GM19238 (cell line): ENCODE data around the gene TRMU.
A peak's percentile ranks its signal among the peaks of the same experiment; 100 is the strongest.

Source experiments
- DNase-seq: peaks from one replicate; pipeline ENCODE4 v3.0.0; 2011; ENCODE audit warnings: low spot score; ENCODE audit not compliant: insufficient read length

TRMU gene

DNA sequence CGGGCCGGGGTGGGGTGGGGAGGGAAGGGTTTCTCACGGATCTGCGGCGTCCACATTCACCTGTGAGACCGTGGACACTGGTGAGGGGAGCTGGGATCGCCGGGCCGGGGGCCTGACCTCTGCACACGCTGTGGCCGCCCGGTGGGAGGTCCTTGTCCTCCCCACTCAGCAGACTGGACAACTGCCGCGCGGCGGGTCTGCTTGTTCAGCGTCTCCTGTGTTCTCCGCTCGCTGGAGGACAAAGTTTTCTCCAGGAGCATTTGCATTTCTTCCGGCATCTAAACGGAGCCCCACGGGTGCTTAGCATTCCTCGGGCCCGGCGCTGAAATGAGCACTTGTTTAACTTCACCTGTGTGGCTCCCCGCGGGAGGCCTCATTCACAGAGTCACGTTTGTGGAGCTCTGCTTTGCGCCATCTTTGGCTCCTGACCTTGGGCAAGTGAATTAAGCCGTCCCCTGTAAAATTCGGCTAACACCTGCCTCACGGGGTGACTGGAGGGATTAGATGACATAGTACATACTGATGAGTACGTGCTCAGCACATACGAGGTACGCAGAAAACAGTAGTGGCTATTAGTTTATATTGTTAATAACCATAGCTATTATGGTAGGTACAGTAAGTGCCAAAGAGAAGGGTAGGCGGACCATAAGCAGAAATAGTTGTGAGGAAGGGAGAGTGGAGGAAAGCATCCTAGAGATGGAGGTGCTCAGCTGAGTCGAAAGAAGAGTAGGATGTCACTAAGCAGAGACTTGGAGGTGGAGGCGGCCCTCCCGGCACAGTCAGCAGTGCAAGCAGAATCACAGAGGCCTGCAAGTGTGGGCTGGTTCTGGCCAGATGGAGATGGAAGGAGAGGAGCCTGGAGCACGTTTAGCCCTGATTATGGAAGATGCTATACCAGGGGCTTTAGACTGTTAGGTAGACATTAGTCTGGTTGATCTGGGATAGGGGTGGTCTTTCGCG lies 885 bp downstream of the TRMU start:
- DNase-seq: no peak

- no peak for DNase-seq
Observed at GRCh38 chr22:46337870-46338269, 2.4 kb downstream of the TRMU start.

DNA sequence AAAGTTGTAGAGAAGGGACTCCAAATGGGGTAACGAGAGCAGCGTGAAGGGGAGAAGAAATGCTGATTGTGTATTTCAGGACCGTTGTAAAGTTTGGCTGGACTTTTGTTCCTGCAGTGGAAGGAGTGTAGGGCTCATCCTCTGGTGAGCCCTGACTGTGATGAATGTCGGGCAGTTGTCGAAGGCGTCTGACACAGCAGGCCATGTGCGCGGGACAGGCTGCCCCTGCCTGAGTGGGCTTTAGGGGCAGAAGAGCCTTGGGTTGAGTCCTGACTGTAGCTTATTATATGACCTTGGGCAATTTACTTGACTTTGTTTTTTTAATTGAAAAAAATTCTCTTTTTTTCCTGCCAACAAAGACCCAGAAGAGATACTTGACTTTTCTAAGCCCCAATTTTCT lies 3.1 kb downstream of the TRMU start:
- no peak for DNase-seq

DNA sequence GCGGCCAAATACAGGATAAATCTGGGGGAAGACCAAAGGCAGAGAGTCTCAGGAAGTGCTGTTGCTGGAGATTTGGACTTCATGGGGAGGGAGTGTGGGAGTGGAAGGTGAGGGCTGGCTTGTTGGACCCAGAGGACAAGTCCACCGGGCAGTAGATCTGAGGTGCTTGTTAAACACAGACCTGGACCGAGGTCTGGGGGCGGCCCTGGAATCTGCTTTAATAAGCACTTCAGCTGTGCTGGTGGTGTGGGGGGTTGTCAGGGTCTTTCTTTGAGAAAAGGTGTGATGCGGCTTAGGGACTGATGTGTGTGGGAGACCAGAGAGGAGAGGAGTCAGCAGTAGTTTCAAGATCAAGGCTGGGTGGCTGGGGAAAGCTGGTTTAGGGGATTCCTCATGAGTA lies 4.4 kb downstream of the TRMU start:
- DNase-seq: no peak

GRCh38 chr22:46340676-46341075 lies 5.2 kb downstream of the TRMU start:
- DNase-seq: no peak

- DNase-seq: no peak
Observed at GRCh38 chr22:46346680-46347405, 11.3 kb downstream of the TRMU start.

- no peak for DNase-seq
Observed at GRCh38 chr22:46347646-46348045, 12.1 kb downstream of the TRMU start.

GRCh38 chr22:46348099-46348695 lies 12.7 kb downstream of the TRMU start:
- DNase-seq: no peak

DNA sequence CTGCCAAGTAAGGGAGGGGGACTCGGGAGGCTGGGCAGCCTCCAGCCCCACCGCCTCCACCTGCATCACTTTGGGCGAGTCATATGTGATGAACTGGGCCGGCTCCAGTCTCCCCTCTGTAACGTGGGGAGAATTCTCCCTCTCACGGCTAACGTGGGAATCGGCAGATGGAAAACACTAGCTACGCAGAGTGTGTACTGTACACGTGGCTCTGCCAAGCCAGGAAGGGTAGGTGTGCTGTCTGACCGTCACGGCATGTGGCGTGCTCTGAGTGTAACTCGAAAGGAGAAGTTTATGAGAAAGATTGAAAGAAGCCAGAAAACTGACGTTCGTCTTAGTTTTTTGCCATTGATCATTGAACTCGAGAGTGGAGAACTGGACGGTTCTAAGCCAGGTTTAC lies 13.7 kb downstream of the TRMU start:
- DNase-seq: no peak

GRCh38 chr22:46349681-46350080 lies 14.2 kb downstream of the TRMU start:
- no peak for DNase-seq

DNA sequence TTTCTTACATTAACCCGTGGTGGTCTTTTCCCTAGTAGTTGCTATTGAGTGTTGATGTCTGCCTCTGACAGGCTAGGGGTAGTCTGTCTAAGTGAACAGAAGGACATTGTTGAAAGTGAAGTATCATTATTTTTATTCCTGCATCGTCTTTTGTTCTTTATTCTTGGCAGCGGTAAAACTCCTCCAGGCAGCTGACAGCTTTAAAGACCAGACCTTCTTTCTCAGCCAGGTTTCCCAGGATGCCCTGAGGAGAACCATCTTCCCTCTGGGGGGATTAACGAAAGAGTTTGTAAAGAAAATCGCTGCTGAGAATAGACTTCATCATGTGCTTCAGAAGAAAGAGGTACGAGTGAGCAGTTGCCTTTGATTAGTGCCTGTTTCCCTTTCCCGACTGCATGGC lies 14.6 kb downstream of the TRMU start:
- DNase-seq: no peak

GRCh38 chr22:46350646-46351045 lies 15.1 kb downstream of the TRMU start:
- no peak for DNase-seq

GRCh38 chr22:46351131-46351735 lies 15.7 kb downstream of the TRMU start:
- no peak for DNase-seq

DNA sequence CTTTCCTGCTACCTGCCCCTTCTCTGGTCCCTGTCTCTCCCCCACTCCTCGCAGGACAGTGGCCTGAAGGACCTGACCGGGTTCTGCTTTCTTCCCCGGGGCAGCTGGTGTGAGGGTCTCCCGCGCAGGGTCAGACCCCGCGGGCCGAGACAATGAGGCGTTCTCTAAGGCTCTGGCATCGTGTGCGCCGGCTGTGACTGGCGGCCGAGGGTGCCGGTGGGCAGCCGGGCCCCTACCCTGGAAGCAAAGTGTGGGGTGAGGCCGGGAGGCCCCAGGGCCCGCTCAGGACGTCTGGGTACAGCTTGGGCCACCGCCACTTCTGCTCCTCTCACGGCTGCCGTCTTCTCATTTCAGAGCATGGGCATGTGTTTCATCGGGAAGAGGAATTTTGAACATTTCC lies 16.3 kb downstream of the TRMU start:
- no peak for DNase-seq

GRCh38 chr22:46352276-46352675 lies 16.8 kb downstream of the TRMU start:
- DNase-seq: no peak

DNA sequence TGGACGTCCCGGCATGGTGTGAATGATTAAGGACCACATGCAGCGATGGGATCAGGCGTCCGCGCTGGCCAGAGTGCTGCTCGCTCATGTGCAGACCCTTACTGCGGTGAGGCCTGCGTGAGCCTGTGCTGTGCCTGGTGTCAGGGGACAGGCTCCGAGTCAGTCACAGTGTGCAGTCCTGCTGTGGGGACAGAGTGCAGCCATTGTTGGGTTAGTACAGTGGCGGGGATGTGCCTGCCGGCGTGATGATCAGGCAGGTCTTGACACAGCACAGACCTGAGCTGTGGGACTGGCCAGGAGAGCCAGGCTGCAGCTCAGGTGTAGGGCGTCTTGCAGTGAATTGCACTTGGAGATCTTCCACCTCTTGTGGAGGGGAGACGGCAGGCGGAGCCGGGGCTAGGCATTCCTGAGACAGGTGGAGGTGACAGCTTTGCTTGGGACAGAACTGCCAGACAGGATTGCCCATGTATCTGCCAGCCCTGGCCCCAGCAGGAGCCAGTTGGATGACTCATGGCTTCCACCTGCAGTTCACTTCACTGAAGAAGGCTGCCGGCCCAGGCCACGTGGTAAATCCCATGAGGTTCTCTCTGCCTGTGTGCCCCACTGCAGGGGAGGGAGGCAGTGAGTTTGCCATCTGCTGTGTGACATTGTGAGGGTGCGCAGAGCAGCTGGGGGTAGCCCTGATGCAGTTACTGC lies 17.3 kb downstream of the TRMU start:
- no peak for DNase-seq

DNA sequence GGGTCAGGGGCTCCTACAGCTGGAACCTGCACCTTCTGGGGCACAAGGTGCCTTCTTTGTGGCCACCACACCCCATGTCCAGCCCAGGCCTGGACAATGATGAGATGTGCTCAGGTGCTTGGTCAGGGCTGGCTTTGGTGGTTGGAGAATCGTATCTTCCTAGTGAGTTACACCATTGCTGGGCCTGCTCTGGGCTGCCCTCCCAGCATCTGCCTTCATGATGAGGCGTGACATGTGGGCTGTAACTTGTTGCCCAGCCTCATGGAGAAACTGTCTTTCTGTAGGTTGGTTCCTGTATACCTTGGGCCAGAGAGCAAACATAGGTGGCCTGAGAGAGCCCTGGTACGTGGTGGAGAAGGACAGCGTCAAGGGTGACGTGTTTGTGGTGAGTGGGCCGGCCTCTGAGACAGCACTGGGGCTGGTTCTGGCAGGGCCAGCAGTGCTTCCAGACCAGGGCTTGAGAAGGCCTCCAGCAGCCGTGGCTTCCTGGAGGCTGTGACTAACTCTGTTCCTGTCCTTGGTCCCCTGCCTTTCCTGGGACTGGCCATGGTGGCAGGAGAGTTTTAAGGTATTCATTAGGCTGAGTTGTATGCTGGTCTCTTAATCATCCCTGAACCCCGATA lies 18.1 kb downstream of the TRMU start:
- DNase-seq: no peak

DNA sequence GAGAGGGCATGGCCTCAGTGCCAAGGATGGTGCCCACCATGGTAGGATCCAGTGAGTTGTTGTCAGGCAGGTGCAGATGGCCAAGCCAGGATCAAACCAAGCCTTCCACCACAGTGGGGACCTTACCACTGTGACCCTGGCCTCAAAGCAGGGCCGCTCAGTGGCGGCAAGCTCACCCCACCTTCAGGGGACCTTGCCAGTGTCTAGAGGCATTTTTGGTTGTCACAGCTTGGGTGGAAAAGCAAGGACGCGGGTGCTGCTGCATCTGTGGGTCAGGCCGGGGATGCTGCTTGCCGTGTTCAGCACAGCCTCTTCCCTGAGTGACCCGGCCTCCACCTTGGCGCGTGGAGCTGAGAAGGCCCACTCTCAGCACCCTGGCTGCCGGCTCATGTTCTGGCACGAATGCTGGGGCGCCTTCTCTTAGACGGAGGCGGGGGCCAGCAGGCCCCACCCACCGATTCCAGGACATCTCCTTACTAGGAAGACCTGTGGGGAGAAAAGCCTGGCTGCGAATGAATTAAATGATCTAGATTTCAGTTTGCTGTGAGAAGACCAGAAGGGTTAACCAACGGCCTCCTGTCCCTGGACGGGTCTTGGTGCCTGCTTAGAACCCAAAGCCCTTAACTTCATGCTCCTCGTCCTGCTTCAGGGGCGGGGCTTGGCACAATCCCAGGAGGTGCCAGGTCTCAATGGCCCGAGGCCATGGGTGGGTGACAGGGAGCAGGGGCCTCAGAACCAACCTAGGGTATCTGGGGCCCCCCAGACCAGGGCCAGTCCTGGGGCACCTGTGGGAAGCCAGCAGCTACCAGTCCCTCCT lies 18.9 kb downstream of the TRMU start:
- DNase-seq: no peak

DNA sequence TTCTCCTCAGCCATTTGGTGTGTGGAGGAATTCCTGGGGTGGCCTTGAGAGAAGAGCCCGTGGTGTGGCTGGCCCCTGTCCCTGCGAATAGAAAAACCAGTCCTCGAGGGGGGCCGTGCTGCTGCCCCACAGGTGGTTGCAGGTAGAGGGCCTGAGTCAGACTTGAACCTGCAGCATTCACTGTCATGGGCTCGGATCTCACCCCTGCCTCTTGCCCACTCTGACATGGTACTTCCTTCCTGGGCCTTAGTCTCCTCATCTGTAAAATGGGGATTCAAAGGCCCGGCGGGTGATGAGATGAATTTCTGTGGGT lies 19.4 kb downstream of the TRMU start:
- no peak for DNase-seq

GRCh38 chr22:46355369-46355995 lies 20.0 kb downstream of the TRMU start:
- DNase-seq: peak; percentile 69
